GM12865 (cell line): ENCODE measurements around the gene LILRB2.
"Not testable (repeated sequence)": the region's sequence is repeated elsewhere in the genome, so short reads cannot be mapped to it uniquely, and the experiment has no call there.

Experiments used
- DNase-seq: peaks from one replicate; pipeline ENCODE4 v3.0.0; 2010; ENCODE audit warnings: low read depth
- H3K4me3 ChIP-seq: 2 replicates; pipeline ENCODE4 v1.5.1; 2011; ENCODE audit warnings: mild to moderate bottlenecking, low read depth, low read length, control low read depth
- CTCF ChIP-seq: IDR thresholded peaks from 2 replicates; pipeline ENCODE4 v1.5.1; 2011; ENCODE audit warnings: low read length, control low read depth, low read depth, inconsistent platforms; ENCODE audit not compliant: insufficient read depth; ENCODE audit errors: missing control alignments

Gene LILRB2

GRCh38 chr19:54281007-54281728 lies at the start of gene LILRB2:
Gene LILRB2, minus strand, starts transcription at chr19:54281110. Its CDS starts 614 bp downstream, at chr19:54280496.
- DNase-seq = no peak
- H3K4me3 ChIP-seq = no peak within 1 kb of the TSS
- no peak for TF ChIP-seq CTCF

- DNase-seq = no peak
- TF ChIP-seq CTCF = no peak
- no peak overlapping the region for H3K4me3 ChIP-seq
These were observed 48.7 kb upstream of the LILRB2 start for GRCh38 chr19:54329476-54330165.

GRCh38 chr19:54328781-54329180 lies 47.9 kb upstream of the LILRB2 start:
- DNase-seq, H3K4me3 ChIP-seq: not testable (repeated sequence)

GRCh38 chr19:54325631-54326030 lies 44.7 kb upstream of the LILRB2 start:
- no peak for TF ChIP-seq CTCF
- no peak overlapping the region for H3K4me3 ChIP-seq
- no peak for DNase-seq

- no peak overlapping the region for H3K4me3 ChIP-seq
- peak; percentile 56 for DNase-seq
- peak; percentile 88 for TF ChIP-seq CTCF
These were observed 44.3 kb upstream of the LILRB2 start for GRCh38 chr19:54325194-54325621.

GRCh38 chr19:54324071-54324470 lies 43.2 kb upstream of the LILRB2 start:
- no peak for DNase-seq
- no peak overlapping the region for H3K4me3 ChIP-seq
- TF ChIP-seq CTCF = no peak

- H3K4me3 ChIP-seq, DNase-seq: not testable (repeated sequence)
These were observed 42.0 kb upstream of the LILRB2 start for GRCh38 chr19:54322934-54323333.

- not testable (repeated sequence) for DNase-seq, H3K4me3 ChIP-seq
These were observed 41.4 kb upstream of the LILRB2 start for GRCh38 chr19:54322295-54322694.
